Breast epithelium (tissue), 3 donors: ENCODE data around the gene GNG12.

Experiments
- POLR2A ChIP-seq: fragments of 450-650 bp; IDR thresholded peaks from one replicate; pipeline ENCODE4 v1.6.1; 2016; ENCODE audit warnings: antibody characterized with exemption, mild to moderate bottlenecking, moderate library complexity
- POLR2AphosphoS5 ChIP-seq, 3 donors: sonication (generic); formaldehyde crosslinking; IDR thresholded peaks; one replicate each; pipeline ENCODE4 v1.6.1; 2017; ENCODE audit warnings: antibody characterized with exemption in 3 of 3
- TF ChIP-seq, protein P1 (sequence below), 3 donors: fragments of 450-650 bp; IDR thresholded peaks; one replicate each; pipeline ENCODE4 v1.5.1; 2016 to 2017; ENCODE audit warnings: antibody characterized with exemption in 3 of 3, mild to moderate bottlenecking in 3 of 3, moderate library complexity in 3 of 3

DNA sequence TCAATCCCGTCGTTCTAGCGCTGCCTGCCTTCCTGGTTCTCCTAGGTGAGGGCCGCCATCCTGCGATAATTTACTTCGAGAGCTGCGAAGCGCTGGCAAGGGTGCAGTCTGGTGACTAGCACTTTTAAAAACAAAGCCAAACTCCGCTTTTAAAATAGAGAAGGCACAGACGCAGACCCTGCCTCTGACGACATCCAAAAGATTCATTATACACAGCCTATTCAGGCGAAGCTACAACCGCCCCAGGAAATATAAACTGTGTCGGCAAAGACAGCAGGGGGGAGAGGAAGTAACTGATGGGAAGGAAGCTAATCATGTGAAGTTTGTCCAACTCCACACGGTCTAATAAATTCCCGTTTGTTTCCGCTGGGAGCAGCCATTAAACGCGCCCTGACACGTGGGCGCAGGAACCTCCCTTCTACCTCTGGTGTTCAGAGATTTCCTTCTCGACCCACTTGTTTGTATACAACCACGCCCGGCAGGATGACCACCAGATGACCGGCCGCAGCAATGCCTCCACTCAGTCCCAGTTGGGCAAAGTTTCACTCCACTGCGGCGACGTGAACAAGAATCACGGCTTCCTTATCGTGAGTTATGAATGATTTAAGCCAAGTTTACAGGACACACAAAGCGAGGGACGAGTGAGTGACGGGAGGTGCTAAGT lies 1.3 kb downstream of the GNG12 start:
- TF ChIP-seq, protein P1, sequence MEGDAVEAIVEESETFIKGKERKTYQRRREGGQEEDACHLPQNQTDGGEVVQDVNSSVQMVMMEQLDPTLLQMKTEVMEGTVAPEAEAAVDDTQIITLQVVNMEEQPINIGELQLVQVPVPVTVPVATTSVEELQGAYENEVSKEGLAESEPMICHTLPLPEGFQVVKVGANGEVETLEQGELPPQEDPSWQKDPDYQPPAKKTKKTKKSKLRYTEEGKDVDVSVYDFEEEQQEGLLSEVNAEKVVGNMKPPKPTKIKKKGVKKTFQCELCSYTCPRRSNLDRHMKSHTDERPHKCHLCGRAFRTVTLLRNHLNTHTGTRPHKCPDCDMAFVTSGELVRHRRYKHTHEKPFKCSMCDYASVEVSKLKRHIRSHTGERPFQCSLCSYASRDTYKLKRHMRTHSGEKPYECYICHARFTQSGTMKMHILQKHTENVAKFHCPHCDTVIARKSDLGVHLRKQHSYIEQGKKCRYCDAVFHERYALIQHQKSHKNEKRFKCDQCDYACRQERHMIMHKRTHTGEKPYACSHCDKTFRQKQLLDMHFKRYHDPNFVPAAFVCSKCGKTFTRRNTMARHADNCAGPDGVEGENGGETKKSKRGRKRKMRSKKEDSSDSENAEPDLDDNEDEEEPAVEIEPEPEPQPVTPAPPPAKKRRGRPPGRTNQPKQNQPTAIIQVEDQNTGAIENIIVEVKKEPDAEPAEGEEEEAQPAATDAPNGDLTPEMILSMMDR (IDR thresholded peaks at IDR 0.05): peak in 1 of 3 donors; percentile 9
- TF ChIP-seq POLR2AphosphoS5 (IDR thresholded peaks at IDR 0.05) (peak; percentile 51 to 78 (median 61)), POLR2A (no peak)
